PC-3 (cell line): ENCODE data around the gene CFAP299.

Experiments
- CTCF ChIP-seq: fragments of 300-600 bp; sonication (generic); conservative IDR thresholded peaks from 2 replicates; pipeline ENCODE4 v1.5.1; 2017; ENCODE audit warnings: antibody characterized with exemption, low read depth, mild to moderate bottlenecking, low read length
- EZH2 ChIP-seq: fragments of 300-600 bp; sonication (generic); IDR thresholded peaks from one replicate; pipeline ENCODE4 v1.6.1; 2017; ENCODE audit warnings: antibody characterized with exemption, mild to moderate bottlenecking, low read length; ENCODE audit not compliant: unreplicated experiment
- EZH2phosphoT487 ChIP-seq: fragments of 300-600 bp; sonication (generic); IDR thresholded peaks from 2 replicates; pipeline ENCODE4 v1.6.1; 2018; ENCODE audit warnings: mild to moderate bottlenecking, antibody characterized with exemption, low read length, borderline replicate concordance

DNA sequence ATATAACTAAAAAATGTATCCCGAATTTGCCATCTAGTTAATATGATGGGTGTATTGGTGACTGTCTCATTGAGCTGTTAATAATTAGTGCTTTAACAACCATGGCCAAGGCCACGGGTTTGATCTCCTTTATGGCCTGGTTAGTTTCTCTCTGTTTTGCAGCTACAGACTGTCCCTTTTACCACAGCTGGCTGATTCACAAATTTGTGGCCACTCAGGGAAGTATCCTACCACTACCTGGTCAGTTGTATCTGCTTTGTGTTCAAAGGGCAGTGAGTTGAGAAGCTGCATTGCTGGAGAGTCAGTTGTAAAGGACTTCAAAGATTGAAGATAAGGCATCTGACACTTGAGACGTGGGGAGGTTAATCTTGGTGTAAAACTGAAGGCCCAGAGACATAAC lies 475.9 kb downstream of the CFAP299 start:
- TF ChIP-seq CTCF = no peak
- no peak for TF ChIP-seq EZH2
- TF ChIP-seq EZH2phosphoT487 = no peak
